Parathyroid adenoma (tissue), 2 donors: ENCODE results near the gene CDC14A.

Experiments used
- H2AFZ ChIP-seq: fragments of 300-600 bp; sonication (generic); one replicate; pipeline ENCODE4 v1.7.0; 2017; ENCODE audit warnings: antibody characterized with exemption, mild to moderate bottlenecking
- H3K27ac ChIP-seq: fragments of 300-600 bp; sonication (generic); one replicate; pipeline ENCODE4 v1.7.0; 2017
- H3K27me3 ChIP-seq: fragments of 300-600 bp; sonication (generic); one replicate; pipeline ENCODE4 v1.7.0; 2017; ENCODE audit warnings: low read length; ENCODE audit not compliant: control insufficient read depth, insufficient read depth
- H3K36me3 ChIP-seq: fragments of 300-600 bp; sonication (generic); one replicate; pipeline ENCODE4 v1.7.0; 2017; ENCODE audit warnings: low read length; ENCODE audit not compliant: control insufficient read depth, insufficient read depth
- H3K4me1 ChIP-seq: fragments of 300-600 bp; sonication (generic); one replicate; pipeline ENCODE4 v1.7.0; 2017; ENCODE audit warnings: control low read depth
- H3K4me2 ChIP-seq: fragments of 300-600 bp; sonication (generic); one replicate; pipeline ENCODE4 v1.7.0; 2017; ENCODE audit warnings: low read length
- H3K4me3 ChIP-seq: fragments of 300-600 bp; sonication (generic); one replicate; pipeline ENCODE4 v1.7.0; 2017; ENCODE audit warnings: low read depth, low read length
- H3K79me2 ChIP-seq: fragments of 300-600 bp; sonication (generic); one replicate; pipeline ENCODE4 v1.7.0; 2017; ENCODE audit warnings: control low read depth
- H3K9ac ChIP-seq: fragments of 300-600 bp; sonication (generic); one replicate; pipeline ENCODE4 v1.7.0; 2017; ENCODE audit warnings: mild to moderate bottlenecking
- H3K9me3 ChIP-seq: fragments of 300-600 bp; sonication (generic); one replicate; pipeline ENCODE4 v1.7.0; 2017; ENCODE audit warnings: low read length; ENCODE audit not compliant: control insufficient read depth
- CTCF ChIP-seq: fragments of 300-600 bp; sonication (generic); IDR thresholded peaks from one replicate; pipeline ENCODE4 v1.7.0; 2017; ENCODE audit warnings: antibody characterized with exemption, mild to moderate bottlenecking
- donor health status: primary hyperparathyroidism.

The CDC14A gene

DNA sequence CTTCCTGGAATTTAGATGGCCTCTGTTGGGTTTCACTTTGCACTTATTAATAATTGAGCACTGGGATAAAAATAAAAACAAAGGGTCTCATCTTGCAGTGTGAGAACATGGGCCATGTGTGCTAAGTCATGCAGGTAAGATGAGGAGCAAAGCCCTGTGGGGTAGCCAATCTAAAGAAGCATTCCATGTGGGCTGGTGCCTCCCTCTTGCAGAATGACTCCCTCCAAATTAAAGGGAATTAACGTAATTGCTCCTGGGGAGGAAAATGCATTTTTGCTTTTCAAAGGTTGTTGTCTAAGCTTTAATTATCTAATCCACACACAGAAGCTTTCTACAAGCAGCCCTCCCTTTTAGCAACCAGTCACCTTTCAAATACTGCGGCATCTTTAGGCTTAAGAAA, 69.8 kb downstream of the CDC14A start:
- H3K36me3 ChIP-seq = no peaks in the 10 kb centered on the region
- H3K4me3 ChIP-seq = no peak overlapping the region
- H3K4me1 ChIP-seq = no peaks in the 10 kb centered on the region
- no peak overlapping the region for H3K27ac ChIP-seq
- TF ChIP-seq CTCF = no peak
- no peaks in the 10 kb centered on the region for H3K9me3 ChIP-seq
- peaks cover 2% of the 10 kb centered on the region for H3K79me2 ChIP-seq
- no peak overlapping the region for H2AFZ ChIP-seq
- no peaks in the 10 kb centered on the region for H3K27me3 ChIP-seq
- no peak overlapping the region for H3K9ac ChIP-seq
- no peak overlapping the region for H3K4me2 ChIP-seq

- no peak overlapping the region for H2AFZ ChIP-seq
- no peak overlapping the region for H3K9ac ChIP-seq
- no peaks in the 10 kb centered on the region for H3K36me3 ChIP-seq
- no peak overlapping the region for H3K4me2 ChIP-seq
- no peak for TF ChIP-seq CTCF
- no peak overlapping the region for H3K4me3 ChIP-seq
- H3K27ac ChIP-seq = no peak overlapping the region
- H3K4me1 ChIP-seq = no peaks in the 10 kb centered on the region
- no peaks in the 10 kb centered on the region for H3K79me2 ChIP-seq
- no peaks in the 10 kb centered on the region for H3K9me3 ChIP-seq
- no peaks in the 10 kb centered on the region for H3K27me3 ChIP-seq
Observed at GRCh38 chr1:100423832-100424337, 71.6 kb downstream of the CDC14A start.

DNA sequence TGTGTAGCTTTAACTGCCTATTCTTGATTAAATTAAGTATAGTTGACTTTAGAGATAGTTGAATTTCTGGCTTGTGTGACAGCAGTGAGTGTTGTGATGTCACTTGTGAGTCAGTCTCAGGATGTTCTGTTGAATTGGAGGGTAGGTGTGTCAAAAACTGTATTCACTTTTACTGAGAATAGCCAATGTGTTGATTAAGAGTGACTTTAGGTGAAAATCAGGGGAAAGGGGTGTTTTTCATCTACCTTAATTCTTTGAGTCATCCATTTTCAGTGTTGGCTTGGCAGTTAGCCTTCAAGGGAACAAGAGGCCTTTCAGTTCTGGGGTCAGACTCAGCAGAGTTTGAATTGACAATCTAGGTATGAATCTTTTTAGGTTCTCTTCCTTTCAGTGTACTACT, 75.9 kb downstream of the CDC14A start:
- H3K27ac ChIP-seq = no peak overlapping the region
- no peaks in the 10 kb centered on the region for H3K4me1 ChIP-seq
- no peaks in the 10 kb centered on the region for H3K79me2 ChIP-seq
- no peaks in the 10 kb centered on the region for H3K36me3 ChIP-seq
- H3K9me3 ChIP-seq = no peaks in the 10 kb centered on the region
- no peaks in the 10 kb centered on the region for H3K27me3 ChIP-seq
- no peak overlapping the region for H3K9ac ChIP-seq
- no peak for TF ChIP-seq CTCF
- no peak overlapping the region for H3K4me2 ChIP-seq
- no peak overlapping the region for H3K4me3 ChIP-seq
- no peak overlapping the region for H2AFZ ChIP-seq

DNA sequence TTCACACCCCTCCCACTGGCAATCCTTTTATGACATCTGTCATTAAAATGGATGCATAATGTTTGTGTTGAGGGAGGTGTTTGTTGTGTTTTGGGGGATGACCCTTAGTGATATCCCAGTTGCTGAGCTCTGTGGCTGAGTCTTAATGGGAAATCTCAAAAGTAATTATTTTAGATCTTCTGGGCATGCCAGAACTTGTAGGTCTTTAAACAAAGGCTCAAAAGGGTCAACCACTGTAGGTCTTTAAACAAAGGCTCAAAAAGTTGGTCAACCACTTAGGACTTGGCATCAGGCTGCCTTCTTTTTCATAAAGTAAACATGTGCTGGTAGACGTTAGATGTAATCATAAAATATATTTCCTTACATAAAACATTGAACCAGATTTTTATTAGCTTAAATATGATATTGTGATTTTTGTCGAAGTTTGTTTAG, 78.0 kb downstream of the CDC14A start:
- TF ChIP-seq CTCF = no peak
- no peak overlapping the region for H2AFZ ChIP-seq
- H3K9ac ChIP-seq = no peak overlapping the region

GRCh38 chr1:100431954-100432353, 79.6 kb downstream of the CDC14A start:
- Histone ChIP-seq H3K4me2 (no peak overlapping the region), H3K27ac (no peak overlapping the region), H3K4me3 (no peak overlapping the region)

More for the DNA sequence above, 78.0 kb downstream of the CDC14A start:
- no peaks in the 10 kb centered on the region for H3K27me3 ChIP-seq
- H3K4me3 ChIP-seq = no peak overlapping the region
- no peaks in the 10 kb centered on the region for H3K9me3 ChIP-seq
- no peaks in the 10 kb centered on the region for H3K79me2 ChIP-seq
- H3K36me3 ChIP-seq = no peaks in the 10 kb centered on the region
- no peak overlapping the region for H3K27ac ChIP-seq
- H3K4me2 ChIP-seq = no peak overlapping the region
- no peaks in the 10 kb centered on the region for H3K4me1 ChIP-seq

More at GRCh38 chr1:100431954-100432353, 79.6 kb downstream of the CDC14A start:
- no peaks in the 10 kb centered on the region for H3K27me3 ChIP-seq
- no peak for TF ChIP-seq CTCF
- H3K9ac ChIP-seq = no peak overlapping the region
- H3K79me2 ChIP-seq = no peaks in the 10 kb centered on the region
- H3K9me3 ChIP-seq = no peaks in the 10 kb centered on the region
- no peaks in the 10 kb centered on the region for H3K4me1 ChIP-seq
- no peaks in the 10 kb centered on the region for H3K36me3 ChIP-seq
- H2AFZ ChIP-seq = no peak overlapping the region
